IMR-90 (cell line): ENCODE measurements around the gene GRIK1. TPM values are rescaled to one million over a fixed set of nuclear protein-coding genes. Genes with fewer than 3 reads are reported as not detected.

Experiments used
- ATAC-seq: fragments of 200-7000 bp; cut with Tn5 transposase; 2 replicates; pipeline ENCODE4 v1.9.1; 2020; ENCODE audit warnings: low read depth, mild to moderate bottlenecking, moderate library complexity
- BruUV-seq: library from RNA; stranded (reverse); fragments of 400-500 nt; replicated peaks from 2 replicates; lab custom pipeline; 2021; lab: Mats Ljungman, UMichigan
- CTCF ChIA-PET: fragments of 300-600 bp; formaldehyde crosslinking; extraction: SDS; loops from one replicate; lab custom pipeline; 2021; ENCODE audit warnings: antibody characterized with exemption; lab: Yijun Ruan, JAX
- POLR2A ChIA-PET: fragments of 300-600 bp; sonication (Branson Sonifier 250); formaldehyde crosslinking; loops from one replicate; lab custom pipeline; 2022; ENCODE audit warnings: antibody characterized with exemption; ENCODE audit not compliant: unreplicated experiment; lab: Charles Lee
- DNase-seq: peaks from one replicate; pipeline ENCODE4 v3.0.0; 2013
- H2AFZ ChIP-seq: replicated peaks from 2 replicates; pipeline ENCODE3; 2013; ENCODE audit warnings: low read length, mild to moderate bottlenecking; ENCODE audit not compliant: poor library complexity
- H2AK5ac ChIP-seq: 2 replicates; pipeline ENCODE4 v1.6.1; 2013; ENCODE audit warnings: low read depth, low read length, inconsistent platforms
- H2AK9ac ChIP-seq: replicated peaks from 2 replicates; pipeline ENCODE3; 2013; ENCODE audit warnings: mild to moderate bottlenecking, low read depth, low read length, moderate library complexity; ENCODE audit not compliant: poor library complexity
- H2BK120ac ChIP-seq: 2 replicates; pipeline ENCODE4 v1.6.1; 2013; ENCODE audit warnings: low read depth, low read length, inconsistent platforms
- H2BK15ac ChIP-seq: 3 replicates; pipeline ENCODE4 v1.6.1; 2013; ENCODE audit warnings: low read depth, low read length, inconsistent platforms
- H2BK20ac ChIP-seq: 2 replicates; pipeline ENCODE4 v1.6.1; 2013; ENCODE audit warnings: low read depth, mild to moderate bottlenecking, inconsistent platforms, low read length, moderate library complexity
- H2BK5ac ChIP-seq: 2 replicates; pipeline ENCODE4 v1.6.1; 2013; ENCODE audit warnings: mild to moderate bottlenecking, low read depth, low read length, inconsistent platforms; ENCODE audit not compliant: poor library complexity, severe bottlenecking
- H3K14ac ChIP-seq: replicated peaks from 2 replicates; pipeline ENCODE4 v1.6.1; 2013; ENCODE audit warnings: low read depth, low read length, inconsistent platforms
- H3K18ac ChIP-seq: 2 replicates; pipeline ENCODE4 v1.6.1; 2013; ENCODE audit warnings: low read depth, low read length, control low read depth
- H3K23ac ChIP-seq: 2 replicates; pipeline ENCODE4 v1.6.1; 2013; ENCODE audit warnings: low read depth, low read length, inconsistent platforms
- H3K27ac ChIP-seq: 2 replicates; pipeline ENCODE4 v1.5.1; 2013; ENCODE audit warnings: mild to moderate bottlenecking, control low read depth, low read length; ENCODE audit not compliant: insufficient read depth
- H3K27me3 ChIP-seq: 2 replicates; pipeline ENCODE4 v1.6.1; 2013; ENCODE audit warnings: low read length; ENCODE audit not compliant: control insufficient read depth, insufficient read depth
- H3K36me3 ChIP-seq: 2 replicates; pipeline ENCODE4 v1.6.1; 2013; ENCODE audit warnings: low read length, mixed read lengths; ENCODE audit not compliant: control insufficient read depth, insufficient read depth
- H3K4ac ChIP-seq: 2 replicates; pipeline ENCODE4 v1.6.1; 2013; ENCODE audit warnings: low read depth, low read length, inconsistent platforms
- H3K4me1 ChIP-seq: 2 replicates; pipeline ENCODE4 v1.6.1; 2013; ENCODE audit warnings: low read length, mixed read lengths; ENCODE audit not compliant: control insufficient read depth, insufficient read depth
- H3K4me2 ChIP-seq: 2 replicates; pipeline ENCODE4 v1.6.1; 2013; ENCODE audit warnings: low read depth, mild to moderate bottlenecking, control low read depth, low read length, moderate library complexity
- H3K4me3 ChIP-seq: 2 replicates; pipeline ENCODE4 v1.5.1; 2013; ENCODE audit warnings: low read depth, mild to moderate bottlenecking, control low read depth, low read length, moderate library complexity; ENCODE audit not compliant: insufficient read depth
- H3K56ac ChIP-seq: 2 replicates; pipeline ENCODE4 v1.6.1; 2013; ENCODE audit warnings: low read length, inconsistent platforms; ENCODE audit not compliant: insufficient read depth; ENCODE audit errors: extremely low read depth
- H3K79me1 ChIP-seq, 2 experiments: 2 replicates each; pipeline ENCODE4 v1.6.1; 2013; ENCODE audit warnings: low read length in 2 of 2, inconsistent platforms in 1 of 2, low read depth in 1 of 2
- H3K9ac ChIP-seq: 2 replicates; pipeline ENCODE4 v1.6.1; 2013; ENCODE audit warnings: low read depth, low read length, control low read depth
- H3K9me1 ChIP-seq: 2 replicates; pipeline ENCODE4 v1.6.1; 2013; ENCODE audit warnings: low read length, inconsistent platforms; ENCODE audit not compliant: insufficient read depth
- H3K9me3 ChIP-seq: 2 replicates; pipeline ENCODE4 v1.6.1; 2013; ENCODE audit warnings: low read length; ENCODE audit not compliant: control insufficient read depth, insufficient read depth
- H4K20me1 ChIP-seq: 2 replicates; pipeline ENCODE4 v1.6.1; 2013; ENCODE audit warnings: low read length, inconsistent platforms; ENCODE audit not compliant: insufficient read depth
- H4K5ac ChIP-seq: 2 replicates; pipeline ENCODE4 v1.6.1; 2013; ENCODE audit warnings: mild to moderate bottlenecking, low read depth, low read length, control low read depth
- H4K8ac ChIP-seq, 2 experiments: 2 replicates each; pipeline ENCODE4 v1.6.1; 2013; ENCODE audit warnings: low read depth in 2 of 2, low read length in 2 of 2, control low read depth in 1 of 2, inconsistent platforms in 1 of 2
- H4K91ac ChIP-seq: 2 replicates; pipeline ENCODE4 v1.6.1; 2013; ENCODE audit warnings: low read depth, low read length, inconsistent platforms; ENCODE audit not compliant: insufficient read depth
- BHLHE40 ChIP-seq: fragments of 150-350 bp; IDR thresholded peaks from 2 replicates; pipeline ENCODE4 v1.6.1; 2016; ENCODE audit warnings: mild to moderate bottlenecking, low read depth, low read length
- CEBPB ChIP-seq: IDR thresholded peaks from 2 replicates; pipeline ENCODE4 v1.6.1; 2012; ENCODE audit warnings: low read depth, low read length, improper control_type of control experiment
- CHD1 ChIP-seq: IDR thresholded peaks from 2 replicates; pipeline ENCODE4 v1.6.1; 2012; ENCODE audit warnings: low read depth, low read length, improper control_type of control experiment
- CTCF ChIP-seq: conservative IDR thresholded peaks from 2 replicates; pipeline ENCODE4 v1.5.1; 2012; ENCODE audit warnings: mild to moderate bottlenecking, low read depth, low read length, improper control_type of control experiment
- FOS ChIP-seq: fragments of 150-350 bp; IDR thresholded peaks from 2 replicates; pipeline ENCODE4 v1.6.1; 2016; ENCODE audit warnings: low read depth, low read length
- MAFK ChIP-seq: IDR thresholded peaks from 2 replicates; pipeline ENCODE4 v1.6.1; 2012; ENCODE audit warnings: low read depth, low read length, improper control_type of control experiment
- MAZ ChIP-seq: IDR thresholded peaks from 2 replicates; pipeline ENCODE4 v1.6.1; 2012; ENCODE audit warnings: low read depth, mild to moderate bottlenecking, low read length, improper control_type of control experiment, moderate library complexity, borderline replicate concordance
- MXI1 ChIP-seq: IDR thresholded peaks from 2 replicates; pipeline ENCODE4 v1.6.1; 2012; ENCODE audit warnings: low read depth, mild to moderate bottlenecking, low read length, moderate library complexity, borderline replicate concordance
- NFE2L2 ChIP-seq: fragments of 150-350 bp; IDR thresholded peaks from 2 replicates; pipeline ENCODE4 v1.6.1; 2016; ENCODE audit warnings: low read depth, mild to moderate bottlenecking, low read length
- POLR2A ChIP-seq: IDR thresholded peaks from 2 replicates; pipeline ENCODE4 v1.6.1; 2012; ENCODE audit warnings: mild to moderate bottlenecking, low read depth, low read length
- RCOR1 ChIP-seq: IDR thresholded peaks from 2 replicates; pipeline ENCODE4 v1.6.1; 2012; ENCODE audit warnings: mild to moderate bottlenecking, low read length, improper control_type of control experiment; ENCODE audit not compliant: insufficient replicate concordance
- RFX5 ChIP-seq: IDR thresholded peaks from 2 replicates; pipeline ENCODE4 v1.8.0; 2012; ENCODE audit warnings: low read depth, mild to moderate bottlenecking, low read length, moderate library complexity
- SMC3 ChIP-seq: fragments of 150-350 bp; IDR thresholded peaks from 2 replicates; pipeline ENCODE4 v1.6.1; 2016; ENCODE audit warnings: low read depth, mild to moderate bottlenecking, antibody characterized with exemption, low read length, moderate library complexity
- WGBS, 2 experiments: methylation state at CpG; one replicate each; pipeline versions ENCODE4 v1.1.5 to v1.1.7; 2013; ENCODE audit warnings: missing lambda C conversion rate in 2 of 2; ENCODE audit not compliant: insufficient read length in 1 of 2; ENCODE audit errors: extremely low coverage in 2 of 2; 5-methylcytosine and 5-hydroxymethylcytosine counted together
- dilution Hi-C: fragments of 300-500 bp; cut with HindIII; formaldehyde crosslinking; loops from one replicate; pipeline ENCODE4 v1.14.3; 2018; ENCODE audit warnings: low sequenced_read_pairs; ENCODE audit not compliant: unreplicated experiment
- in situ Hi-C: fragments of 300-500 bp; cut with MboI; formaldehyde crosslinking; loops from 3 replicates; pipeline ENCODE4 v1.14.3; 2019; ENCODE audit warnings: low sequenced_read_pairs, inconsistent platforms, mixed read lengths
- intact Hi-C: fragments of 100-400 bp; cut with micrococcal nuclease; formaldehyde crosslinking; loops from 2 replicates; pipeline ENCODE4 v1.10.0; 2022
- polyA plus RNA-seq, 3 experiments: library from polyadenylated mRNA; depleted of rRNA; stranded (reverse); fragments of >200 nt; gene quantifications; 2 replicates each; pipeline ENCODE4 v1.2.3, GENCODE V29; 2012; ENCODE audit warnings: low replicate concordance in 1 of 3
- total RNA-seq: library from RNA; depleted of rRNA; stranded (reverse); fragments of >200 nt; gene quantifications from 2 replicates; pipeline ENCODE4 v1.2.3, GENCODE V29; 2012
- TF ChIP-seq, protein P1 (sequence below): fragments of 150-350 bp; IDR thresholded peaks from 2 replicates; pipeline ENCODE4 v1.6.1; 2017; ENCODE audit warnings: mild to moderate bottlenecking, antibody characterized with exemption, low read length, low read depth

Gene GRIK1
- total and polyA plus RNA-seq, 2 of the 4 experiments (the other 2 are of a cell fraction) = not detected

DNA sequence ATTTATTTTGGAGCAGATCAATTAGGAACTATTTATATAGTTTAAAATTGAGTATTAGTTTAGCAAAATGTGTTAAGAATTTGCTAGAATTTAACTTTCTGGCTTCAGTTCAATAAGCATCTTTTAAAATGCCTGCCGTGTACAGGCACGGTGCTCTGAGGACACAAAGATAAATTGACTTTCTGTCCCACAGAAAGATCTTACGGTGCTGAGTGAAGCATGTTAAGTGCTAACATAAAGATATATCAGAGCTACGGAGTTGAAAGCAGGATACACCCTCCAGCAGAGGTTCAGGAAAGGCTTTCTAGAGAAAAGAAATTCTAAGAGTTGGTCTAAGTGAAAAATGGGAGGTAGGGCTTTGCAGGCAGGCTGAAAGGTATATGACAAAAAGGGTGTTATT is 305.4 kb downstream of the GRIK1 start:
- Histone ChIP-seq H3K14ac (no peak overlapping the region), H4K91ac (no peak overlapping the region), H4K20me1 (no peaks in the 10 kb centered on the region), H3K4me2 (no peak overlapping the region), H3K18ac (no peak overlapping the region), H3K4me3 (no peak overlapping the region), H2AK9ac (no peak overlapping the region), H2AK5ac (no peak overlapping the region), H2BK15ac (no peak overlapping the region), H3K9me1 (no peaks in the 10 kb centered on the region), H3K36me3 (no peaks in the 10 kb centered on the region), H2AFZ (no peak overlapping the region), H4K8ac (no peak overlapping the region), H2BK5ac (no peak overlapping the region), H3K9ac (no peak overlapping the region), H3K23ac (no peak overlapping the region), H3K4ac (no peak overlapping the region), H3K4me1 (no peaks in the 10 kb centered on the region), H3K79me1 (no peaks in the 10 kb centered on the region), H2BK120ac (no peak overlapping the region), H2BK20ac (no peak overlapping the region), H4K5ac (no peak overlapping the region), H3K27ac (no peak overlapping the region), H3K56ac (no peak overlapping the region), H3K9me3 (no peaks in the 10 kb centered on the region), H3K27me3 (no peaks in the 10 kb centered on the region)
- in situ Hi-C loops (no loop called here), dilution Hi-C loops (no loop called here), intact Hi-C loops (no loop called here)
- no CpG with 5 or more reads among the region's 4 CpGs for whole genome bisulfite sequencing, 2 experiments
- ChIA-PET CTCF (no interaction called here), POLR2A (no interaction called here)
- BruUV-seq = no TSS peak
- DNase-seq = no peak
- no peak for ATAC-seq
- TF ChIP-seq NFE2L2 (no peak), MAFK (no peak), MAZ (no peak), MXI1 (no peak), CHD1 (no peak), FOS (no peak), RCOR1 (no peak), SMC3 (no peak), CTCF (no peak), POLR2A (no peak), RFX5 (no peak), CEBPB (no peak), BHLHE40 (no peak)
- TF ChIP-seq, protein P1, sequence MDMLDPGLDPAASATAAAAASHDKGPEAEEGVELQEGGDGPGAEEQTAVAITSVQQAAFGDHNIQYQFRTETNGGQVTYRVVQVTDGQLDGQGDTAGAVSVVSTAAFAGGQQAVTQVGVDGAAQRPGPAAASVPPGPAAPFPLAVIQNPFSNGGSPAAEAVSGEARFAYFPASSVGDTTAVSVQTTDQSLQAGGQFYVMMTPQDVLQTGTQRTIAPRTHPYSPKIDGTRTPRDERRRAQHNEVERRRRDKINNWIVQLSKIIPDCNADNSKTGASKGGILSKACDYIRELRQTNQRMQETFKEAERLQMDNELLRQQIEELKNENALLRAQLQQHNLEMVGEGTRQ = no peak
